GM12878 (cell line): Measurements from ENCODE around the gene ATP6V0C. TPM values are rescaled to one million over a fixed set of nuclear protein-coding genes. Genes with fewer than 3 reads are reported as not detected.

Experiments used
- ATAC-seq: fragments of 200-7000 bp; cut with Tn5 transposase; 3 replicates; pipeline ENCODE4 v1.9.1; 2020; ENCODE audit warnings: mild to moderate bottlenecking, moderate library complexity
- BruUV-seq: library from RNA; stranded (reverse); fragments of 400-500 nt; replicated peaks from 2 replicates; lab custom pipeline; 2021; lab: Mats Ljungman, UMichigan
- CTCF ChIA-PET: fragments of 300-600 bp; sonication (Branson Sonifier 250); formaldehyde crosslinking; extraction: SDS; loops from one replicate; lab custom pipeline; 2021; ENCODE audit warnings: inconsistent platforms; lab: Yijun Ruan, JAX
- POLR2A ChIA-PET: fragments of 350-600 bp; formaldehyde crosslinking; extraction: SDS; loops from one replicate; lab custom pipeline; 2021; ENCODE audit warnings: inconsistent platforms; lab: Charles Lee
- RAD21 ChIA-PET: fragments of 300-600 bp; sonication (Branson Sonifier 250); formaldehyde crosslinking; loops from one replicate; lab custom pipeline; 2023; ENCODE audit warnings: antibody characterized with exemption; ENCODE audit not compliant: unreplicated experiment; lab: Charles Lee
- SMC1A ChIA-PET: fragments of 300-600 bp; sonication (Branson Sonifier 250); formaldehyde crosslinking; loops from one replicate; lab custom pipeline; 2023; ENCODE audit not compliant: unreplicated experiment, uncharacterized antibody; lab: Charles Lee
- DNase-seq: peaks from one replicate; pipeline ENCODE4 v3.0.0-alpha.2; 2011; ENCODE audit warnings: low read depth, low spot score
- FAIRE-seq: peaks from 3 replicates; lab custom pipeline; 2011; peaks lifted over from hg19 to GRCh38; lab: Jason Lieb, UNC
- H2AFZ ChIP-seq: 2 replicates; pipeline ENCODE4 v1.6.0; 2011; ENCODE audit warnings: low read depth, low read length, control low read depth; ENCODE audit not compliant: control insufficient read depth
- H3K27ac ChIP-seq: 2 replicates; pipeline ENCODE4 v1.5.1; 2011; ENCODE audit warnings: control low read depth; ENCODE audit not compliant: control insufficient read depth, insufficient read depth
- H3K27me3 ChIP-seq, 2 experiments: replicated peaks in 1 of 2; 2 replicates each; pipeline versions ENCODE4 v1.6.0 to v1.6.1; 2011; ENCODE audit warnings: low read length in 1 of 2; ENCODE audit not compliant: control insufficient read depth in 2 of 2, insufficient read depth in 2 of 2
- H3K36me3 ChIP-seq, 2 experiments: 2 replicates each; pipeline ENCODE4 v1.5.1; 2011; ENCODE audit warnings: low read length in 1 of 2; ENCODE audit not compliant: control insufficient read depth in 2 of 2, insufficient read depth in 2 of 2
- H3K4me1 ChIP-seq: 2 replicates; pipeline ENCODE4 v1.6.1; 2011; ENCODE audit warnings: mild to moderate bottlenecking, low read length, moderate library complexity, mixed read lengths; ENCODE audit not compliant: control insufficient read depth, insufficient read depth
- H3K4me2 ChIP-seq: 2 replicates; pipeline ENCODE4 v1.6.0; 2011; ENCODE audit warnings: control low read depth; ENCODE audit not compliant: control insufficient read depth, insufficient read depth
- H3K4me3 ChIP-seq: fragments of 200-600 bp; sonication (generic); 2 replicates; pipeline ENCODE4 v1.5.1; 2016
- H3K79me2 ChIP-seq: 2 replicates; pipeline ENCODE4 v1.6.0; 2011; ENCODE audit warnings: low read length; ENCODE audit not compliant: control insufficient read depth, insufficient read depth
- H3K9ac ChIP-seq: 2 replicates; pipeline ENCODE4 v1.8.0; 2011; ENCODE audit warnings: low read length, control low read depth, mixed read lengths; ENCODE audit not compliant: control insufficient read depth, insufficient read depth
- H3K9me3 ChIP-seq: replicated peaks from 3 replicates; pipeline ENCODE4 v1.5.1; 2011; ENCODE audit warnings: mild to moderate bottlenecking, low read length; ENCODE audit not compliant: control insufficient read depth, insufficient read depth
- H4K20me1 ChIP-seq: 2 replicates; pipeline ENCODE4 v1.6.0; 2011; ENCODE audit not compliant: control insufficient read depth, insufficient read depth
- BHLHE40 ChIP-seq, 2 experiments: fragments of 450-650 bp in 1 of 2; IDR thresholded peaks; 2 replicates each; pipeline ENCODE4 v1.6.1; 2011 to 2017; ENCODE audit warnings: low read depth in 2 of 2, borderline replicate concordance in 1 of 2, improper control_type of control experiment in 1 of 2, low read length in 1 of 2, mild to moderate bottlenecking in 1 of 2
- HCFC1 ChIP-seq: fragments of 150-350 bp; IDR thresholded peaks from 2 replicates; pipeline ENCODE4 v1.6.1; 2014; ENCODE audit warnings: low read length
- MYC ChIP-seq: IDR thresholded peaks from 2 replicates; pipeline ENCODE4 v1.6.1; 2011; ENCODE audit warnings: mild to moderate bottlenecking, low read length, moderate library complexity, inconsistent platforms; ENCODE audit not compliant: insufficient read depth, insufficient replicate concordance, insufficient read length, severe bottlenecking
- SMC3 ChIP-seq: IDR thresholded peaks from 2 replicates; pipeline ENCODE4 v1.6.1; 2011; ENCODE audit warnings: low read length, improper control_type of control experiment, borderline replicate concordance
- WGBS: methylation state at CpG from one replicate; pipeline ENCODE4 v1.1.6; 2016; ENCODE audit warnings: low lambda C conversion rate; ENCODE audit not compliant: insufficient replicate concordance, insufficient coverage; ENCODE audit errors: missing lambda C conversion rate; 5-methylcytosine and 5-hydroxymethylcytosine counted together
- in situ Hi-C: fragments of 300-500 bp; cut with MboI; formaldehyde crosslinking; loops from 9 replicates; pipeline ENCODE4 v1.14.3; 2018; ENCODE audit warnings: mixed read lengths
- intact Hi-C: fragments of 100-400 bp; cut with micrococcal nuclease; formaldehyde crosslinking; loops from one replicate; pipeline ENCODE4 v1.14.2; 2022; ENCODE audit not compliant: unreplicated experiment
- polyA plus RNA-seq, 11 experiments: library from polyadenylated mRNA; depleted of rRNA in 4 of 11; unstranded in 6 of 11; stranded (reverse) in 5 of 11; fragments of >200 nt; fragmentation: Nextera tagmentation in 4 of 11; fragmentation: Illumina TruSeq in 1 of 11; extraction: Ambion mirVana in 4 of 11; extraction: Trizol in 1 of 11; gene quantifications; 1 replicate in 1 of 11; 2 replicates in 10 of 11; pipeline versions ENCODE4 v1.2.1 to v1.2.3, GENCODE V29; 2011 to 2016; ENCODE audit warnings: inconsistent platforms in 2 of 11, missing spikeins in 2 of 11, low read depth in 1 of 11
- total RNA-seq, 4 experiments: library from RNA; depleted of rRNA in 3 of 4; stranded (reverse); fragments of >200 nt in 3 of 4; fragmentation: Illumina TruSeq in 1 of 4; extraction: Trizol in 1 of 4; gene quantifications; 2 replicates each; pipeline versions ENCODE4 v1.2.1 to v1.2.3, GENCODE V29; 2013 to 2021
- TF ChIP-seq, protein P1 (sequence below): IDR thresholded peaks from 2 replicates; pipeline ENCODE4 v1.6.1; 2012; ENCODE audit warnings: low read depth, low read length, improper control_type of control experiment

Gene ATP6V0C
- total and polyA plus RNA-seq, 10 of the 15 experiments (the other 5 are each of a cell fraction or from before 2014, with no cell fraction given), result 2.4 to 135 (median 18.4) TPM

DNA sequence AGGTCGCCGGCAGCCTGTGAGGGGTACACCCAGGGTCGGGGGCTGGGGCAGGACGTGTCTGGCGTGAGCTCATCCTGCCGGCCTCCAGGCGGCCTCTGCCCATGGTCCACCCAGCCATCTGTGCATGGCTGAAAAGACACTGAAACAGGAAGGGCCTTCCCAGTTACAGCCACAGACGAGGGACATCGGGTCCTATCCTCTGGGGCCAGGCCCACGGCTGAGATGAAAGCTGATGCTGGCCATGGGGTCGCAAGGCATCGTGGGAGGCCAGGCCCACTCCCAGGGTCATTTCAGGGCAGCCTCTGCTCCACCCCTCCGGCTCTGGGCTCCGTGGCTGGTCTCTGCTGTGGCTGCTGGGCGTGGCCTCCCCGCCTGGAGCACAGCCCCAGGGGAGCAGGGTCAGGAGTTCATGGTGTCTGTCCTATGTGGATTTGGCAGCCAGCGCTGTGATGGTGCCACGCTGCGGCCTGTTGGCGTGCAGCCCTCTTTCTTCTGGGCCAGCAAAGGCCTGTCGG is 16.6 kb upstream of the ATP6V0C start:
- CTCF ChIA-PET, result no interaction called here
- Histone ChIP-seq H3K4me1 (no peaks in the 10 kb centered on the region), H3K4me2 (no peak overlapping the region), H3K4me3 (no peak overlapping the region), H3K36me3 (peaks cover 0 to 11% of the 10 kb centered on the region in 2 experiments; a peak in 2 of 4 replicates), H3K79me2 (no peaks in the 10 kb centered on the region), H3K27ac (no peak overlapping the region), H3K9me3 (no peaks in the 10 kb centered on the region), H4K20me1 (no peaks in the 10 kb centered on the region), H2AFZ (no peak overlapping the region), H3K9ac (no peak overlapping the region), H3K27me3 (no peaks in the 10 kb centered on the region)
- 77% methylated on average over 21 of the region's 21 CpGs for WGBS
- no peak for DNase-seq
- TF ChIP-seq BHLHE40 (IDR thresholded peaks at IDR 0.05; ENCODE audit: borderline replicate concordance in 1 of 2, low read depth in 2 of 2, low read length in 1 of 2) (no peak), MYC (no peak), SMC3 (no peak), HCFC1 (no peak)
- TF ChIP-seq, protein P1, sequence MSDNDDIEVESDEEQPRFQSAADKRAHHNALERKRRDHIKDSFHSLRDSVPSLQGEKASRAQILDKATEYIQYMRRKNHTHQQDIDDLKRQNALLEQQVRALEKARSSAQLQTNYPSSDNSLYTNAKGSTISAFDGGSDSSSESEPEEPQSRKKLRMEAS, result no peak
- no peak for FAIRE-seq
- POLR2A ChIA-PET, result interaction anchor here (1.3 kb wide), 1 partner anchor 9 kb away, joined by 5 read pairs; no protein-coding TSS in a partner anchor
- in situ Hi-C loops, result loop anchor here (5.0 to 10.0 kb wide), 2 partner anchors 160 to 482 kb away; partner anchors contain the start of gene NPW
- no TSS peak for BruUV-seq
- RAD21 ChIA-PET, result no interaction called here
- ATAC-seq, result no peak
- intact Hi-C loops, result no loop called here
- SMC1A ChIA-PET, result no interaction called here
